Mucosa of descending colon (tissue), 3 donors: ENCODE data around the gene MYH14. TPM values are rescaled to one million over a fixed set of nuclear protein-coding genes. Genes with fewer than 3 reads are reported as not detected.

Experiments
- ATAC-seq: fragments of 200-7000 bp; cut with Tn5 transposase; one replicate; pipeline ENCODE4 v1.9.1; 2020; ENCODE audit warnings: mild to moderate bottlenecking, moderate library complexity
- DNase-seq, 3 donors: peaks; one replicate each; pipeline ENCODE4 v3.0.0-alpha.2; 2020
- H3K36me3 ChIP-seq: fragments of 200-600 bp; one replicate; pipeline ENCODE4 v1.8.0; 2021; ENCODE audit warnings: low read depth, mild to moderate bottlenecking
- H3K4me1 ChIP-seq: fragments of 200-600 bp; one replicate; pipeline ENCODE4 v1.8.0; 2021; ENCODE audit warnings: low read depth, mild to moderate bottlenecking
- H3K4me3 ChIP-seq: fragments of 200-600 bp; one replicate; pipeline ENCODE4 v1.8.0; 2021; ENCODE audit warnings: mild to moderate bottlenecking
- H3K9me3 ChIP-seq: fragments of 200-600 bp; one replicate; pipeline ENCODE4 v1.8.0; 2021; ENCODE audit warnings: mild to moderate bottlenecking
- intact Hi-C, 2 donors: fragments of 100-400 bp; cut with DNase I in 1 of 2; cut with micrococcal nuclease in 1 of 2; formaldehyde crosslinking; loops; one replicate each; pipeline versions ENCODE4 v1.11.0 to v1.11.1; 2022; cut with DNase I, micrococcal nuclease
- total RNA-seq, 3 donors: library from RNA; stranded (reverse); fragmentation: NEBNext Ultra II Directional in 2 of 3; extraction: Animal tissue kit (Norgen Biotek cat#: 25700) in 2 of 3; gene quantifications; one replicate each; pipeline versions ENCODE4 v1.2.1 to v1.2.4, GENCODE V29; 2021 to 2023
- TF ChIP-seq, protein P1 (sequence below): fragments of 200-600 bp; IDR thresholded peaks from one replicate; pipeline ENCODE4 v1.8.0; 2022; ENCODE audit warnings: antibody characterized with exemption, mild to moderate bottlenecking
- donor health status: DM: no; HTN: no; CAD: no; lungs with moderate emphysema.
- donor health status: DM: no; HTN: no; CAD: no.
- donor health status: DM: no; HTN: yes; CAD: no.

MYH14 gene
- total RNA-seq, 3 donors from 2014 or later: 268 to 606 (median 586) TPM

DNA sequence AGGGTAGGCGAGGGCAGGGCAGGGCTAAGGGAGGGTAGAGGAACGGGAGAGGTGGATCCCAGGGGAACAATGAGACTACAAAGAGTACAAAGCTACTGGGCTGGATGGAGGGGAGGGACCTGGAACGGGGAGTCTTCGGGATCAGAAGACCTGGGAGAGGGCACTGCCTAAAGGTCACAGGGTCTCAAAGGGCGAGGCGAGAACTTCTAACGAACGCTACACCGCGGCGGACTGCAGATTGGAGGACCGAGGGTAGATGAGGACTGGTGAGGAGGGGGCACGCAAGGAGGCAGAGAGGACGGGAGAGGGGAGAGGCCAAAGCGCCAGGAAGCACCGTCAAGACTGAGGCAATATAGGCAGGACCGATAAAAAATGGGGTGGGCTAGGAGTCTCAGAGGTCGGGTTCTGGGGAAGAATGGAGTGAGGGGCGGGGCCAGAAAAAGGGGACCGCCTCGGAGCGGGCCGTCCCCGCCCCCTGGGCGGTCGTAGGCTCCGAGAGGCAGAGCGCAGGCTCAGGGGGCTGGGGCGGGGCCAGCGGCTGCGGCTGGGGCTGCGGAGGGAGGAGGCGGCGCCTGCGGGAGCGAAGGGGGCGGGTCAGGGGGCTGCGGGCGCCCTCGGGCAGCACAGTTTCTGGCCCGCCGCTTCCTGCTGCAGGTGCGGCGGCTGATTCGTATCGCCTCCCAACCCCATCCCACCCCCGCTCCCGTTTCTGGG, 127.1 kb downstream of the MYH14 start:
- Histone ChIP-seq H3K9me3 (no peaks in the 10 kb centered on the region), H3K4me1 (peaks cover 10% of the 10 kb centered on the region), H3K36me3 (no peaks in the 10 kb centered on the region), H3K4me3 (no peak overlapping the region)
- intact Hi-C loops: no loop called here
- ATAC-seq: peak; percentile 48
- DNase-seq: peak; percentile 79 to 92 (median 87)
- TF ChIP-seq, protein P1, sequence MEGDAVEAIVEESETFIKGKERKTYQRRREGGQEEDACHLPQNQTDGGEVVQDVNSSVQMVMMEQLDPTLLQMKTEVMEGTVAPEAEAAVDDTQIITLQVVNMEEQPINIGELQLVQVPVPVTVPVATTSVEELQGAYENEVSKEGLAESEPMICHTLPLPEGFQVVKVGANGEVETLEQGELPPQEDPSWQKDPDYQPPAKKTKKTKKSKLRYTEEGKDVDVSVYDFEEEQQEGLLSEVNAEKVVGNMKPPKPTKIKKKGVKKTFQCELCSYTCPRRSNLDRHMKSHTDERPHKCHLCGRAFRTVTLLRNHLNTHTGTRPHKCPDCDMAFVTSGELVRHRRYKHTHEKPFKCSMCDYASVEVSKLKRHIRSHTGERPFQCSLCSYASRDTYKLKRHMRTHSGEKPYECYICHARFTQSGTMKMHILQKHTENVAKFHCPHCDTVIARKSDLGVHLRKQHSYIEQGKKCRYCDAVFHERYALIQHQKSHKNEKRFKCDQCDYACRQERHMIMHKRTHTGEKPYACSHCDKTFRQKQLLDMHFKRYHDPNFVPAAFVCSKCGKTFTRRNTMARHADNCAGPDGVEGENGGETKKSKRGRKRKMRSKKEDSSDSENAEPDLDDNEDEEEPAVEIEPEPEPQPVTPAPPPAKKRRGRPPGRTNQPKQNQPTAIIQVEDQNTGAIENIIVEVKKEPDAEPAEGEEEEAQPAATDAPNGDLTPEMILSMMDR: no peak

DNA sequence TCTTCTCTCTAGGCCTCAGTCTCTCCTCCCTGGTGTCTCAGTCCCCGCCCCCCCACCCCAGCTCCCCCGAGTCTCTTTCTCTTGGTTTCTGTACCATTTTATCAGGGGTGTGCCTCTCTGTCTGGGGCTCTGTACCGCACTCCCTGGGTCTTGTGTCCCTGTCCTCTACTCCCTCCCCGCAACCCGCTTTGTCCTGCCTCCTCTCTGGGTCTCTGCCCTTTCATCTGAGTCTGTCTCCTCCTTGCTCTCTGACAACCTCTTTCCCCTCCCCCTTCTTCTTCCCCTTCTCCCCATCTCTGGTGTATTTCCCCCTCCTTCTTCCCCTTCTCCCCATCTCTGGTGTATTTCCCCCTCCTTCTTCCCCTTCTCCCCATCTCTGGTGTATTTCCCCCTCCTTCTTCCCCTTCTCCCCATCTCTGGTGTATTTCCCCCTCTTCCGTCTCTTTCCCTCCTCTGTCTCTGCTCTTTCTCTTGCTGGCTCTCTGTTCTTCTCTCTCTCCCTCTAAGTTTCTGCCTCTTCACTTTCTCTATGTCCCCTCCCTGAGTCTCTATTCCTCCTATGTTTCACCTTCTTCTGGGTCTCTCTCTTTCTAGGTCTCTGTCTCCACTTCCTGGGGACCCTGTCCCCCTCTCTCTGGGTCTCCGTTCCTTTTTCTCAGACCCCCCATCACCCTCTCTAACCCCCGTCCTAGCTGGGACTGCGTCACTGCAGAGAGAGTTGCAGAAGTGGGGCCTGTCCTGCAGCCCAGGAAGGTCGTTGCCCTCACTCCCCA, 128.0 kb downstream of the MYH14 start:
- Histone ChIP-seq H3K4me1 (peaks cover 10% of the 10 kb centered on the region), H3K4me3 (no peak overlapping the region), H3K9me3 (no peaks in the 10 kb centered on the region), H3K36me3 (no peaks in the 10 kb centered on the region)
- peak in 1 of 3 donors; percentile 51 for DNase-seq
- intact Hi-C loops: no loop called here
- TF ChIP-seq, protein P1: no peak
- ATAC-seq: no peak

DNA sequence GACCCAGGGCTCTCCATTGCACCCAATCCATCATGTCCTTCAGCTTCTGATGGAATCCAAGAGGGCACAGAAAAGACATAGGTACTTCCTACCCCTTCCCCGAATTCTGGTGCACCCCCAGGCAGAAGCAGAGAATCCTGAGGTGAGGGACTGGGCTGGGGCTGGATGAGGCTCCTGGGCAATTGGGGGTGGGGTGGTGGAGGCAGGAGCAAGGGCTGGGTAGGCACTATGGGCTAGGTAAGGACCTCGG, 128.5 kb downstream of the MYH14 start:
- TF ChIP-seq, protein P1: no peak
- ATAC-seq: no peak
- Histone ChIP-seq H3K4me3 (no peak overlapping the region), H3K4me1 (peaks cover 10% of the 10 kb centered on the region), H3K36me3 (no peaks in the 10 kb centered on the region), H3K9me3 (no peaks in the 10 kb centered on the region)
- DNase-seq: peak in 1 of 3 donors; percentile 50
- intact Hi-C loops: no loop called here

DNA sequence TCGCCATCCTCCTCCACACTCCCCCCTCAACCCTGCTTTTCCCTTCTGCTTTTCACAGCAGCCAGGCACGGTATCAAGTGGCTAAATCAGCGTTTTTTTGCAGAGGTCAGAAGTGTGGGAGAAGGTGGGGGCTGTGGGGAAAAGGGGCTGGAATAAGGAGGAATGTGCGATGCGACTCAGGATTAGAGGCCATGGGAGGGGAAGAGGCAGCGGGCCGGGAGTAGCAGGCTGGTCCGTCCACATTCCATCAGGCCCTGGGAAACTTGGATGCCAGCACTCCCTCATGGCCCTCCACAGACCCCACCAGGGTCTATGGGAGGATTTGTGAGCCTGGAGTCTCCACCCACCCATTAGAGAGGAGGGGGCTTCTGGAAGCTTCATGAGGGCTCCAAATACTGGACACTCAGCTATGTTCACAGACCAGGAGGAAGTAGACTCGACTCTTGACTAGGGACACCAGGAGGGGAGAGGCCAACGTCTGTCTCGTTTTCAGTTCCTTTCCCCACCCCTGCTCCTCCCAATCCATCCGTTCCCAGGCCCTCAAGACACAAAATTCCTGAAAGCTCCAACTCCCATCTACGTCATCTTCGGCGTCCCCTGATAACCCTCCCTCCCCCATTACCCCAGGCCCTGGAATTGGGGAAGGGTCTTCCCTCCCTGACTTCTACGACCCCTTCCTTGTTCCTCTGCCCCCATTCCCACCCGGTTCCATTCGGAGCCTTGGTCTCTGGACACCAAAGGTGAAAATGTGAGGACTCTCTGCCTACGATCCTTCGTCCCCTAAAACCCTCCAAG, 129.0 kb downstream of the MYH14 start:
- Histone ChIP-seq H3K4me3 (no peak overlapping the region), H3K4me1 (peaks cover 10% of the 10 kb centered on the region), H3K9me3 (no peaks in the 10 kb centered on the region), H3K36me3 (no peaks in the 10 kb centered on the region)
- intact Hi-C loops: no loop called here
- no peak for ATAC-seq
- DNase-seq: peak in 1 of 3 donors; percentile 47
- TF ChIP-seq, protein P1: no peak

DNA sequence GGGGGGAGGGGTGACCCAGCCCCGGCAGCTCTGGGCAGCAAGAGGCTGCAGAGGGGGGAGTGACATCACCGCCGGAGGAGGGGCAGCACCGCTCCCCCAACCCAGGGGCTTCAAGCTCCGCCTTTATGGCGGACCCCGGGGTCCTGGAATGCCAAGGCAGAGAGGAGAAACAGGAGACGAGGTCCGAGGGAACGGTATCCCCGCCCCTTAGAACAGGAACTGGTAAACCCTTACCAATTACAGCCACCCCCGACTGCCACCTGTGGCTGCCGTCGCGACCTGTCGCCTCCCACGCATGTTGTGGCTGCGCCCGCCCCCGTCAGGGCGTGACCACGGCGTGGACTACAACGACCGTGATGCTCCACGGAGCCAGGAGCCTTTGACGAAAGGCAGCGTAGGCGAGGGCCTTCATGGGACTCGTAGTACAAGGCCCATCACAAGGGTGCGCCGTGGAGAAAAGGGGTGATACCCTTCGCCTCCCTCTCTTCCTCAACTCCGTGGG, 129.9 kb downstream of the MYH14 start:
- intact Hi-C loops: no loop called here
- Histone ChIP-seq H3K36me3 (no peaks in the 10 kb centered on the region), H3K4me1 (peaks cover 10% of the 10 kb centered on the region), H3K4me3 (no peak overlapping the region), H3K9me3 (no peaks in the 10 kb centered on the region)
- DNase-seq (peak; percentile 86 to 95 (median 88)), ATAC-seq (peak; percentile 70)
- TF ChIP-seq, protein P1: no peak
